ENCODE measurements around the gene UVRAG.

- TF ChIP-seq POLR2A (IDR thresholded peaks at IDR 0.05) = no peak
- no peak for TF ChIP-seq CTCF (IDR thresholded peaks at IDR 0.05 in 8 of 11, conservative IDR thresholded peaks at IDR 0.05 in 3 of 11)
- no peak for TF ChIP-seq POLR2AphosphoS5 (IDR thresholded peaks at IDR 0.05)
These were observed 47.3 kb upstream of the UVRAG start for GRCh38 chr11:75767793-75768111.

All from spleen (tissue), 7 donors.